ENCODE results near the gene ZFYVE16.
A peak's percentile ranks its signal among the peaks of the same experiment; 100 is the strongest.
"Not testable (repeated sequence)": the region's sequence is repeated elsewhere in the genome, so short reads cannot be mapped to it uniquely, and the experiment has no call there.

Gene ZFYVE16

GRCh38 chr5:80487829-80488721 lies 80.2 kb downstream of the ZFYVE16 start, which contains the start of gene FAM151B:
Gene FAM151B, plus strand, starts transcription at chr5:80488100. Its CDS starts 24 bp downstream, at chr5:80488124.
- Histone ChIP-seq H3K4me1 (ENCODE audit: control insufficient read depth, insufficient read depth, low read length, unreplicated experiment) (peaks cover 11% of the 10 kb centered on the region), H3K27ac (ENCODE audit: low read depth, low read length) (peak within 1 kb of the TSS; percentile 55), H3K27me3 (ENCODE audit: insufficient read depth, low read length) (no peaks in the 10 kb centered on the region), H3K4me3 (ENCODE audit: low read depth, low read length) (peak within 1 kb of the TSS; percentile 93), H3K36me3 (ENCODE audit: insufficient read depth, low read length) (peaks cover 22% of the 10 kb centered on the region), H2AFZ (ENCODE audit: low read length, unreplicated experiment) (peak within 1 kb of the TSS; percentile 96), H3K79me2 (ENCODE audit: control insufficient read depth, insufficient read depth, low read length, unreplicated experiment) (peaks cover 3% of the 10 kb centered on the region)

GRCh38 chr5:80491296-80491695 lies 83.4 kb downstream of the ZFYVE16 start:
- H3K4me1 ChIP-seq (ENCODE audit: control insufficient read depth, insufficient read depth, low read length, unreplicated experiment) = peaks cover 11% of the 10 kb centered on the region

GRCh38 chr5:80492741-80493140 lies 84.9 kb downstream of the ZFYVE16 start:
- Histone ChIP-seq H3K27me3 (ENCODE audit: insufficient read depth, low read length) (no peaks in the 10 kb centered on the region), H3K4me3 (ENCODE audit: low read depth, low read length) (no peak overlapping the region), H3K36me3 (ENCODE audit: insufficient read depth, low read length) (no peaks in the 10 kb centered on the region), H2AFZ (ENCODE audit: low read length, unreplicated experiment) (no peak overlapping the region), H3K27ac (ENCODE audit: low read depth, low read length) (no peak overlapping the region), H3K79me2 (ENCODE audit: control insufficient read depth, insufficient read depth, low read length, unreplicated experiment) (no peaks in the 10 kb centered on the region), H3K4me1 (ENCODE audit: control insufficient read depth, insufficient read depth, low read length, unreplicated experiment) (peaks cover 5% of the 10 kb centered on the region)

More at GRCh38 chr5:80491296-80491695, 83.4 kb downstream of the ZFYVE16 start:
- Histone ChIP-seq H3K4me3 (ENCODE audit: low read depth, low read length) (no peak overlapping the region), H3K79me2 (ENCODE audit: control insufficient read depth, insufficient read depth, low read length, unreplicated experiment) (peaks cover 3% of the 10 kb centered on the region), H3K27ac (ENCODE audit: low read depth, low read length) (no peak overlapping the region), H3K27me3 (ENCODE audit: insufficient read depth, low read length) (no peaks in the 10 kb centered on the region), H2AFZ (ENCODE audit: low read length, unreplicated experiment) (no peak overlapping the region), H3K36me3 (ENCODE audit: insufficient read depth, low read length) (no peaks in the 10 kb centered on the region)

- not testable (repeated sequence) for H3K4me1 ChIP-seq (ENCODE audit: control insufficient read depth, insufficient read depth, low read length, unreplicated experiment); H2AFZ ChIP-seq (ENCODE audit: low read length, unreplicated experiment); H3K79me2 ChIP-seq (ENCODE audit: control insufficient read depth, insufficient read depth, low read length, unreplicated experiment); H3K27ac ChIP-seq (ENCODE audit: low read depth, low read length); H3K27me3 ChIP-seq (ENCODE audit: insufficient read depth, low read length); H3K4me3 ChIP-seq (ENCODE audit: low read depth, low read length); H3K36me3 ChIP-seq (ENCODE audit: insufficient read depth, low read length)
These were observed 85.6 kb downstream of the ZFYVE16 start for GRCh38 chr5:80493443-80493842.

GRCh38 chr5:80495891-80496290 lies 88.0 kb downstream of the ZFYVE16 start:
- Histone ChIP-seq H3K4me3 (ENCODE audit: low read depth, low read length) (no peak overlapping the region), H3K4me1 (ENCODE audit: control insufficient read depth, insufficient read depth, low read length, unreplicated experiment) (no peaks in the 10 kb centered on the region), H2AFZ (ENCODE audit: low read length, unreplicated experiment) (no peak overlapping the region), H3K27me3 (ENCODE audit: insufficient read depth, low read length) (no peaks in the 10 kb centered on the region), H3K27ac (ENCODE audit: low read depth, low read length) (no peak overlapping the region), H3K36me3 (ENCODE audit: insufficient read depth, low read length) (no peaks in the 10 kb centered on the region), H3K79me2 (ENCODE audit: control insufficient read depth, insufficient read depth, low read length, unreplicated experiment) (no peaks in the 10 kb centered on the region)

- no peak overlapping the region for H3K4me3 ChIP-seq (ENCODE audit: low read depth, low read length)
- H3K27ac ChIP-seq (ENCODE audit: low read depth, low read length) = no peak overlapping the region
- no peaks in the 10 kb centered on the region for H3K36me3 ChIP-seq (ENCODE audit: insufficient read depth, low read length)
- no peaks in the 10 kb centered on the region for H3K79me2 ChIP-seq (ENCODE audit: control insufficient read depth, insufficient read depth, low read length, unreplicated experiment)
- H3K4me1 ChIP-seq (ENCODE audit: control insufficient read depth, insufficient read depth, low read length, unreplicated experiment) = no peaks in the 10 kb centered on the region
- H3K27me3 ChIP-seq (ENCODE audit: insufficient read depth, low read length) = no peaks in the 10 kb centered on the region
- H2AFZ ChIP-seq (ENCODE audit: low read length, unreplicated experiment) = no peak overlapping the region
These were observed 94.9 kb downstream of the ZFYVE16 start for GRCh38 chr5:80502800-80503199.

- Histone ChIP-seq H3K4me1 (ENCODE audit: control insufficient read depth, insufficient read depth, low read length, unreplicated experiment) (no peaks in the 10 kb centered on the region), H3K27ac (ENCODE audit: low read depth, low read length) (no peak overlapping the region), H3K79me2 (ENCODE audit: control insufficient read depth, insufficient read depth, low read length, unreplicated experiment) (no peaks in the 10 kb centered on the region), H3K36me3 (ENCODE audit: insufficient read depth, low read length) (no peaks in the 10 kb centered on the region), H3K4me3 (ENCODE audit: low read depth, low read length) (no peak overlapping the region), H2AFZ (ENCODE audit: low read length, unreplicated experiment) (no peak overlapping the region), H3K27me3 (ENCODE audit: insufficient read depth, low read length) (no peaks in the 10 kb centered on the region)
These were observed 95.8 kb downstream of the ZFYVE16 start for GRCh38 chr5:80503641-80504040.

GRCh38 chr5:80504833-80505232 lies 97.0 kb downstream of the ZFYVE16 start:
- Histone ChIP-seq H3K4me3 (ENCODE audit: low read depth, low read length) (no peak overlapping the region), H3K27me3 (ENCODE audit: insufficient read depth, low read length) (no peaks in the 10 kb centered on the region), H3K36me3 (ENCODE audit: insufficient read depth, low read length) (no peaks in the 10 kb centered on the region), H3K27ac (ENCODE audit: low read depth, low read length) (no peak overlapping the region), H2AFZ (ENCODE audit: low read length, unreplicated experiment) (no peak overlapping the region), H3K4me1 (ENCODE audit: control insufficient read depth, insufficient read depth, low read length, unreplicated experiment) (no peaks in the 10 kb centered on the region), H3K79me2 (ENCODE audit: control insufficient read depth, insufficient read depth, low read length, unreplicated experiment) (no peaks in the 10 kb centered on the region)

- Histone ChIP-seq H2AFZ (ENCODE audit: low read length, unreplicated experiment) (no peak overlapping the region), H3K4me1 (ENCODE audit: control insufficient read depth, insufficient read depth, low read length, unreplicated experiment) (no peaks in the 10 kb centered on the region), H3K27me3 (ENCODE audit: insufficient read depth, low read length) (no peaks in the 10 kb centered on the region), H3K27ac (ENCODE audit: low read depth, low read length) (no peak overlapping the region), H3K79me2 (ENCODE audit: control insufficient read depth, insufficient read depth, low read length, unreplicated experiment) (no peaks in the 10 kb centered on the region), H3K4me3 (ENCODE audit: low read depth, low read length) (no peak overlapping the region), H3K36me3 (ENCODE audit: insufficient read depth, low read length) (no peaks in the 10 kb centered on the region)
These were observed 99.8 kb downstream of the ZFYVE16 start for GRCh38 chr5:80507663-80508062.

GRCh38 chr5:80508844-80509243 lies 101.0 kb downstream of the ZFYVE16 start:
- no peaks in the 10 kb centered on the region for H3K79me2 ChIP-seq (ENCODE audit: control insufficient read depth, insufficient read depth, low read length, unreplicated experiment)
- no peaks in the 10 kb centered on the region for H3K36me3 ChIP-seq (ENCODE audit: insufficient read depth, low read length)
- H3K4me3 ChIP-seq (ENCODE audit: low read depth, low read length) = no peak overlapping the region
- no peaks in the 10 kb centered on the region for H3K27me3 ChIP-seq (ENCODE audit: insufficient read depth, low read length)
- no peak overlapping the region for H2AFZ ChIP-seq (ENCODE audit: low read length, unreplicated experiment)
- no peaks in the 10 kb centered on the region for H3K4me1 ChIP-seq (ENCODE audit: control insufficient read depth, insufficient read depth, low read length, unreplicated experiment)
- H3K27ac ChIP-seq (ENCODE audit: low read depth, low read length) = no peak overlapping the region

- no peak overlapping the region for H3K27ac ChIP-seq (ENCODE audit: low read depth, low read length)
- no peaks in the 10 kb centered on the region for H3K4me1 ChIP-seq (ENCODE audit: control insufficient read depth, insufficient read depth, low read length, unreplicated experiment)
- no peaks in the 10 kb centered on the region for H3K27me3 ChIP-seq (ENCODE audit: insufficient read depth, low read length)
- H3K79me2 ChIP-seq (ENCODE audit: control insufficient read depth, insufficient read depth, low read length, unreplicated experiment) = no peaks in the 10 kb centered on the region
- no peak overlapping the region for H3K4me3 ChIP-seq (ENCODE audit: low read depth, low read length)
- no peaks in the 10 kb centered on the region for H3K36me3 ChIP-seq (ENCODE audit: insufficient read depth, low read length)
- no peak overlapping the region for H2AFZ ChIP-seq (ENCODE audit: low read length, unreplicated experiment)
These were observed 101.5 kb downstream of the ZFYVE16 start for GRCh38 chr5:80509362-80509761.
